Measurements from ENCODE around the gene TOMM6. TPM values are rescaled to one million over a fixed set of nuclear protein-coding genes. Genes with fewer than 3 reads are reported as not detected.
A peak's percentile ranks its signal among the peaks of the same experiment; 100 is the strongest.

The TOMM6 gene
- polyA plus RNA-seq, 1 donor from 2014 or later = 184 TPM

DNA sequence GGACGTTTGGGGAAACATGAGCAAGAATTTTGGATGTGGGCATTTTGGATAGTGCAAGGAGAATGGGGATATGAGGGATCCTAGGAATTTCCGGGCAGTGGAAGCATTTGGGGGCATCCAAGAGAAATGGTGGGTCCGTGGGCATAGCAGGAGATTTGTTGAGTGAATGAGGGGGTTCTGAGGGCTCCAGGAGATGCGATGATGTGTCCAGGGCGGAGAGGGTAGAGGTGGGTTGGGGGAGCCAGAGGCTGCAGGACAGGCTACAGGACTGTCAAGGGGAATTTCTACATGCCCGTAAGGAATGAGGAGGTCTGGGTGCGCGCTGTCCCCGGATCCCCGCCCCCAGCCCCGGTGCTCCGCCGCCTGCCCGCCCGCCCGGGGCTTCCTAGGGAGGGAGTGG, 8.2 kb upstream of the TOMM6 start:
- H3K4me2 ChIP-seq (ENCODE audit: low read length) = peak overlapping the region; percentile 81
- no peak for TF ChIP-seq SMC3 (conservative IDR thresholded peaks at IDR 0.05; ENCODE audit: poor library complexity)
- no peak for TF ChIP-seq EZH2 (IDR thresholded peaks at IDR 0.05; ENCODE audit: borderline replicate concordance, insufficient read depth, low read length, poor library complexity, severe bottlenecking)
- TF ChIP-seq EP300 (conservative IDR thresholded peaks at IDR 0.05; ENCODE audit: poor library complexity, severe bottlenecking) = no peak
- TF ChIP-seq, protein P1, sequence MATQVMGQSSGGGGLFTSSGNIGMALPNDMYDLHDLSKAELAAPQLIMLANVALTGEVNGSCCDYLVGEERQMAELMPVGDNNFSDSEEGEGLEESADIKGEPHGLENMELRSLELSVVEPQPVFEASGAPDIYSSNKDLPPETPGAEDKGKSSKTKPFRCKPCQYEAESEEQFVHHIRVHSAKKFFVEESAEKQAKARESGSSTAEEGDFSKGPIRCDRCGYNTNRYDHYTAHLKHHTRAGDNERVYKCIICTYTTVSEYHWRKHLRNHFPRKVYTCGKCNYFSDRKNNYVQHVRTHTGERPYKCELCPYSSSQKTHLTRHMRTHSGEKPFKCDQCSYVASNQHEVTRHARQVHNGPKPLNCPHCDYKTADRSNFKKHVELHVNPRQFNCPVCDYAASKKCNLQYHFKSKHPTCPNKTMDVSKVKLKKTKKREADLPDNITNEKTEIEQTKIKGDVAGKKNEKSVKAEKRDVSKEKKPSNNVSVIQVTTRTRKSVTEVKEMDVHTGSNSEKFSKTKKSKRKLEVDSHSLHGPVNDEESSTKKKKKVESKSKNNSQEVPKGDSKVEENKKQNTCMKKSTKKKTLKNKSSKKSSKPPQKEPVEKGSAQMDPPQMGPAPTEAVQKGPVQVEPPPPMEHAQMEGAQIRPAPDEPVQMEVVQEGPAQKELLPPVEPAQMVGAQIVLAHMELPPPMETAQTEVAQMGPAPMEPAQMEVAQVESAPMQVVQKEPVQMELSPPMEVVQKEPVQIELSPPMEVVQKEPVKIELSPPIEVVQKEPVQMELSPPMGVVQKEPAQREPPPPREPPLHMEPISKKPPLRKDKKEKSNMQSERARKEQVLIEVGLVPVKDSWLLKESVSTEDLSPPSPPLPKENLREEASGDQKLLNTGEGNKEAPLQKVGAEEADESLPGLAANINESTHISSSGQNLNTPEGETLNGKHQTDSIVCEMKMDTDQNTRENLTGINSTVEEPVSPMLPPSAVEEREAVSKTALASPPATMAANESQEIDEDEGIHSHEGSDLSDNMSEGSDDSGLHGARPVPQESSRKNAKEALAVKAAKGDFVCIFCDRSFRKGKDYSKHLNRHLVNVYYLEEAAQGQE (IDR thresholded peaks at IDR 0.05; ENCODE audit: borderline replicate concordance) = no peak
- no peak for TF ChIP-seq MXI1 (conservative IDR thresholded peaks at IDR 0.05; ENCODE audit: poor library complexity, severe bottlenecking)
- no peak for TF ChIP-seq POLR2AphosphoS5 (IDR thresholded peaks at IDR 0.05)
- no peak for TF ChIP-seq RAD21 (conservative IDR thresholded peaks at IDR 0.05)
- TF ChIP-seq TAF1 (IDR thresholded peaks at IDR 0.05; ENCODE audit: low read depth) = no peak
- TF ChIP-seq, protein P2, sequence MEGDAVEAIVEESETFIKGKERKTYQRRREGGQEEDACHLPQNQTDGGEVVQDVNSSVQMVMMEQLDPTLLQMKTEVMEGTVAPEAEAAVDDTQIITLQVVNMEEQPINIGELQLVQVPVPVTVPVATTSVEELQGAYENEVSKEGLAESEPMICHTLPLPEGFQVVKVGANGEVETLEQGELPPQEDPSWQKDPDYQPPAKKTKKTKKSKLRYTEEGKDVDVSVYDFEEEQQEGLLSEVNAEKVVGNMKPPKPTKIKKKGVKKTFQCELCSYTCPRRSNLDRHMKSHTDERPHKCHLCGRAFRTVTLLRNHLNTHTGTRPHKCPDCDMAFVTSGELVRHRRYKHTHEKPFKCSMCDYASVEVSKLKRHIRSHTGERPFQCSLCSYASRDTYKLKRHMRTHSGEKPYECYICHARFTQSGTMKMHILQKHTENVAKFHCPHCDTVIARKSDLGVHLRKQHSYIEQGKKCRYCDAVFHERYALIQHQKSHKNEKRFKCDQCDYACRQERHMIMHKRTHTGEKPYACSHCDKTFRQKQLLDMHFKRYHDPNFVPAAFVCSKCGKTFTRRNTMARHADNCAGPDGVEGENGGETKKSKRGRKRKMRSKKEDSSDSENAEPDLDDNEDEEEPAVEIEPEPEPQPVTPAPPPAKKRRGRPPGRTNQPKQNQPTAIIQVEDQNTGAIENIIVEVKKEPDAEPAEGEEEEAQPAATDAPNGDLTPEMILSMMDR (IDR thresholded peaks at IDR 0.05; ENCODE audit: poor library complexity, severe bottlenecking) = no peak
- peak overlapping the region; percentile 40 for H2AFZ ChIP-seq (ENCODE audit: low read depth, low read length)
- H3K79me2 ChIP-seq (replicated peaks; ENCODE audit: insufficient read depth, low read length) = no peaks in the 10 kb centered on the region
- no peaks in the 10 kb centered on the region for H3F3A ChIP-seq (ENCODE audit: insufficient read depth, low read length, poor library complexity, severe bottlenecking)
- H3K27me3 ChIP-seq (ENCODE audit: insufficient read depth, low read depth, low read length) = no peaks in the 10 kb centered on the region
- H3K27ac ChIP-seq (ENCODE audit: low read length) = no peak overlapping the region
- no peaks in the 10 kb centered on the region for H4K20me1 ChIP-seq (ENCODE audit: insufficient read depth)
- H3K9me3 ChIP-seq (ENCODE audit: low read length) = no peaks in the 10 kb centered on the region
- no peaks in the 10 kb centered on the region for H3K36me3 ChIP-seq (ENCODE audit: insufficient read depth, low read length)
- no peaks in the 10 kb centered on the region for H3K9me2 ChIP-seq (ENCODE audit: insufficient read depth, low read length)
- peak overlapping the region; percentile 79 for H3K9ac ChIP-seq (ENCODE audit: low read length)
- peak overlapping the region; percentile 80 for H3K4me3 ChIP-seq (ENCODE audit: low read length)

DNA sequence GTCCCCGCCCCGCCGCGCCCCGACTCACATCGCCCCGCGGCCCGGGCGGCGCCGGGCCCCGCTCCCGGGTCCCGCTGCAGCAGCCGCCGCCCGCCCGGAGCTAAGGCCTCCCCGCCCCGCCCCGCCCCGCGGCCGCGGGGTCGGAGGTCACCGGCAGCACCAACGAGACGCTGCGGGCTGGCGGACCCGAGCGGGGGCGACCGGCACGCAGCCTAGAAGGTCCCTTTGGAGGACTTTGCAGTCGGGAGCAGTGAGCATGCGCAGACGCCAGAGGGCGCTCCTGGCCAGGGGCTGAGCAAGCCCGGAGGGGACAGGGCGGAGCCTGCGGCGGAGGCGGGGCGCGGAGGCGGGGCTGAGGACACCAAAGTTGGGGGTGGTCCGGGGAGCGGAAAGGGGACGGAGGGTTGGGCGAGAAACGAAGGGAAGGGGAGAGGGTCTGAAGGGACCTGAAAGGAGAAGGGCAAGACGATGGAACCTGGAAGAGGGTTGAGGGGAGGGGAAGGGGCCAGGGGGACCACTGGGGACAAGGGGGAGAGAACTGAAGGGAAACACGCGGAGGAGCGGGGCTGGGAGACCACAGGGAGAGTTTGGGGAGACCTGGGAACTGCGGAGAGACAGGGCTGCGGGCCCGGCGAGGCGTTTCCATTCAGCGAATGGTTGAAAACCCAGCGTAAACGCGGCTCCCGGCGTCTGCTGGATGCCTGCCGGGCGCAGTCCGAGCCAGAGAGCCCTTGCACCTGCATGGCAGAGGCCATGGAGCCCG, 7.5 kb upstream of the TOMM6 start, which contains the start of gene FRS3:
Gene FRS3 (minus strand): TSS at position 113 of the 763 bp plus-strand sequence. CDS start 2,913 bp downstream, outside the sequence.
- H4K20me1 ChIP-seq (ENCODE audit: insufficient read depth) = no peaks in the 10 kb centered on the region
- no peak within 1 kb of the TSS for H3K27ac ChIP-seq (ENCODE audit: low read length)
- H3K4me3 ChIP-seq (ENCODE audit: low read length) = peak within 1 kb of the TSS; percentile 86
- no peaks in the 10 kb centered on the region for H3K27me3 ChIP-seq (ENCODE audit: insufficient read depth, low read depth, low read length)
- no peaks in the 10 kb centered on the region for H3K36me3 ChIP-seq (ENCODE audit: insufficient read depth, low read length)
- peak within 1 kb of the TSS; percentile 80 for H2AFZ ChIP-seq (ENCODE audit: low read depth, low read length)
- no peak for TF ChIP-seq EZH2 (IDR thresholded peaks at IDR 0.05; ENCODE audit: borderline replicate concordance, insufficient read depth, low read length, poor library complexity, severe bottlenecking)
- TF ChIP-seq RAD21 (conservative IDR thresholded peaks at IDR 0.05) = peak; percentile 94
- TF ChIP-seq MXI1 (conservative IDR thresholded peaks at IDR 0.05; ENCODE audit: poor library complexity, severe bottlenecking) = peak; percentile 28
- TF ChIP-seq, protein P1 (IDR thresholded peaks at IDR 0.05; ENCODE audit: borderline replicate concordance) = no peak
- TF ChIP-seq, protein P2 (IDR thresholded peaks at IDR 0.05; ENCODE audit: poor library complexity, severe bottlenecking) = peak; percentile 97
- peak; percentile 43 for TF ChIP-seq EP300 (conservative IDR thresholded peaks at IDR 0.05; ENCODE audit: poor library complexity, severe bottlenecking)
- peak; percentile 89 for TF ChIP-seq SMC3 (conservative IDR thresholded peaks at IDR 0.05; ENCODE audit: poor library complexity)
- peak; percentile 39 for TF ChIP-seq POLR2AphosphoS5 (IDR thresholded peaks at IDR 0.05)
- TF ChIP-seq TAF1 (IDR thresholded peaks at IDR 0.05; ENCODE audit: low read depth) = no peak
- H3K79me2 ChIP-seq (replicated peaks; ENCODE audit: insufficient read depth, low read length) = no peaks in the 10 kb centered on the region
- H3K9me3 ChIP-seq (ENCODE audit: low read length) = no peaks in the 10 kb centered on the region
- H3K4me2 ChIP-seq (ENCODE audit: low read length) = peak within 1 kb of the TSS; percentile 81
- H3F3A ChIP-seq (ENCODE audit: insufficient read depth, low read length, poor library complexity, severe bottlenecking) = no peaks in the 10 kb centered on the region
- peak within 1 kb of the TSS; percentile 79 for H3K9ac ChIP-seq (ENCODE audit: low read length)
- no peaks in the 10 kb centered on the region for H3K9me2 ChIP-seq (ENCODE audit: insufficient read depth, low read length)
